ENCODE results near the gene SHB.

DNA sequence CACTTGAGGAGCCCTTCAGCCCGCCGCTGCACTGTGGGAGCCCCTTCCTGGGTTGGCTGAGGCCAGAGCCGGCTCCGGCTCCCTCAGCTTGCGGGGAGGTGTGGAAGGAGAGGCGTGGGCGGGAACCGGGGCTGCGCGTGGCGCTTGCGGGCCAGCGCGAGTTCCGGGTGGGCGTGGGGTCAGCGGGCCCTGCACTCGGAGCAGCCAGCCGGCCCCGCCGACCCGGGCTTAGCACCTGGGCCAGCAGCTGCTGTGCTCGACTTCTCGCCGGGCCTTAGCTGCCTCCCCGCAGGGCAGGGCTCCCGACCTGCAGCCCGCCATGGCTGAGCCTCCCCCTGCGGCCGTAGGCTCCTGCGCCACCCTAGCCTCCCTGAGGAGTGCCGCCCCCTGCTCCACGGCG lies 6.2 kb upstream of the SHB start:
- TF ChIP-seq CTCF (IDR thresholded peaks at IDR 0.05; ENCODE audit: low read length) (no peak), EZH2 (optimal IDR thresholded peaks at IDR 0.05; ENCODE audit: low read depth, low read length) (no peak), EZH2phosphoT487 (IDR thresholded peaks at IDR 0.05; ENCODE audit: low read length) (no peak)
